ENCODE measurements around the gene MUC4.

DNA sequence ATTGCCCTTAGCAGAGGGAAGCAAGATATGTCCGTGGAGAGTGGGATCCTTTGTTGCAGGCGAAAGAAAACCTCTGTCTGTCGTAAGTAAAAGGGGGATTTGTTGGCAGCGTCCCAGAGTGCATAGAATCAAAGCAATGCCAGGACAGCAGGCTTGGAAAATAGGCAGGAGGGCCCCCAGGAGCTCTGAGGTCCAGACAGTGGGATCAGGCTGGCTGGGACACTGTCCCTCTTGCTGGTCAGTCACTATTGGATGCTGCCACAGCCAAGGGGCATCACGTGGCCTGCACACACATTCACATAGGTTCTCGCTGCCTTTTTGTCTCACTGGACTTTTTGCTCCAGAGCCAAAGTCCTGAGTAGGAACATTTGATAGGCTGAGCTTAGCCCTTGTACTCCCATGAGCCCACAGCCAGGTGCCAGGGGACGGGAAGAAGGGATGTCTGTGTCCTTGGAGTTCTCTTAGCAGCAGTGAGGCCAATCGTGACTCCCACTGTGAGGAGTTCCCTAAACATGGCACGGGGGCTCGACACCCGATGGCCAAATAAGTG lies 80.3 kb downstream of the MUC4 start:
- TF ChIP-seq, protein P1, sequence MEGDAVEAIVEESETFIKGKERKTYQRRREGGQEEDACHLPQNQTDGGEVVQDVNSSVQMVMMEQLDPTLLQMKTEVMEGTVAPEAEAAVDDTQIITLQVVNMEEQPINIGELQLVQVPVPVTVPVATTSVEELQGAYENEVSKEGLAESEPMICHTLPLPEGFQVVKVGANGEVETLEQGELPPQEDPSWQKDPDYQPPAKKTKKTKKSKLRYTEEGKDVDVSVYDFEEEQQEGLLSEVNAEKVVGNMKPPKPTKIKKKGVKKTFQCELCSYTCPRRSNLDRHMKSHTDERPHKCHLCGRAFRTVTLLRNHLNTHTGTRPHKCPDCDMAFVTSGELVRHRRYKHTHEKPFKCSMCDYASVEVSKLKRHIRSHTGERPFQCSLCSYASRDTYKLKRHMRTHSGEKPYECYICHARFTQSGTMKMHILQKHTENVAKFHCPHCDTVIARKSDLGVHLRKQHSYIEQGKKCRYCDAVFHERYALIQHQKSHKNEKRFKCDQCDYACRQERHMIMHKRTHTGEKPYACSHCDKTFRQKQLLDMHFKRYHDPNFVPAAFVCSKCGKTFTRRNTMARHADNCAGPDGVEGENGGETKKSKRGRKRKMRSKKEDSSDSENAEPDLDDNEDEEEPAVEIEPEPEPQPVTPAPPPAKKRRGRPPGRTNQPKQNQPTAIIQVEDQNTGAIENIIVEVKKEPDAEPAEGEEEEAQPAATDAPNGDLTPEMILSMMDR (IDR thresholded peaks at IDR 0.05): no peak
- no peak for TF ChIP-seq ZFX (IDR thresholded peaks at IDR 0.05; ENCODE audit: borderline replicate concordance)
